ENCODE data around the gene KPNA1. TPM values are rescaled to one million over a fixed set of nuclear protein-coding genes. Genes with fewer than 3 reads are reported as not detected.

Gene KPNA1
- total RNA-seq, 1 experiment from 2014 or later: 58.8 TPM

DNA sequence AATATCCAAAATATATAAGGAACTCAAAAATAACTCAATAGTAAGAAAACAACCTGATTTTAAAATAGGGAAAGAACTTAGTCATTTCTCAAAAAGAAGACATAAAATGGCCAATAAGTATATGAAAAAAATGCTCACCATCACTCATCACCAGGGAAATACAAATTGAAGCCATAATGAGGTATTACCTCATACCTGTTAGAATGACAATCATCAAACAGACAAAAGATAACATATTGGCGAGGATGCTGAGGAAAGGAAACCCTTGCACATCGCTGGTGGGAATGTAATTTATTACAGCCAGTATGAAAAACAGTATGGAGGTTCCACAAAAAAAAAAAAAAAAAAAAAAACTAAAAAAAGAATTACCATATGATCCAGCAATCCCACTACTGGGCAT, 38.2 kb downstream of the KPNA1 start:
- Mint-ChIP-seq H3K27ac (no peak overlapping the region), H3K36me3 (no peaks in the 10 kb centered on the region), H3K4me3 (no peak overlapping the region), H3K9me3 (no peaks in the 10 kb centered on the region), H3K27me3 (ENCODE audit: low read depth) (no peaks in the 10 kb centered on the region), H3K4me1 (peaks cover 45% of the 10 kb centered on the region)
- DNase-seq (ENCODE audit: low spot score): no peak
- ATAC-seq: no peak
- ChIA-PET CTCF (no interaction called here), POLR2A (no interaction called here)
- TF ChIP-seq, protein P1, sequence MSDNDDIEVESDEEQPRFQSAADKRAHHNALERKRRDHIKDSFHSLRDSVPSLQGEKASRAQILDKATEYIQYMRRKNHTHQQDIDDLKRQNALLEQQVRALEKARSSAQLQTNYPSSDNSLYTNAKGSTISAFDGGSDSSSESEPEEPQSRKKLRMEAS (CRISPR knock-in tag; IDR thresholded peaks at IDR 0.05): no peak
- no peak for TF ChIP-seq CBFB (CRISPR knock-in tag; IDR thresholded peaks at IDR 0.05; ENCODE audit: low read depth)
- no peak for TF ChIP-seq ZNF263 (CRISPR knock-in tag; IDR thresholded peaks at IDR 0.05; ENCODE audit: low read depth)
- TF ChIP-seq TP53 (CRISPR knock-in tag; IDR thresholded peaks at IDR 0.05): no peak
- no peak for TF ChIP-seq ZNF396 (CRISPR knock-in tag; IDR thresholded peaks at IDR 0.05; ENCODE audit: borderline replicate concordance)
- TF ChIP-seq NFATC4 (CRISPR knock-in tag; IDR thresholded peaks at IDR 0.05): no peak
- TF ChIP-seq, protein P2, sequence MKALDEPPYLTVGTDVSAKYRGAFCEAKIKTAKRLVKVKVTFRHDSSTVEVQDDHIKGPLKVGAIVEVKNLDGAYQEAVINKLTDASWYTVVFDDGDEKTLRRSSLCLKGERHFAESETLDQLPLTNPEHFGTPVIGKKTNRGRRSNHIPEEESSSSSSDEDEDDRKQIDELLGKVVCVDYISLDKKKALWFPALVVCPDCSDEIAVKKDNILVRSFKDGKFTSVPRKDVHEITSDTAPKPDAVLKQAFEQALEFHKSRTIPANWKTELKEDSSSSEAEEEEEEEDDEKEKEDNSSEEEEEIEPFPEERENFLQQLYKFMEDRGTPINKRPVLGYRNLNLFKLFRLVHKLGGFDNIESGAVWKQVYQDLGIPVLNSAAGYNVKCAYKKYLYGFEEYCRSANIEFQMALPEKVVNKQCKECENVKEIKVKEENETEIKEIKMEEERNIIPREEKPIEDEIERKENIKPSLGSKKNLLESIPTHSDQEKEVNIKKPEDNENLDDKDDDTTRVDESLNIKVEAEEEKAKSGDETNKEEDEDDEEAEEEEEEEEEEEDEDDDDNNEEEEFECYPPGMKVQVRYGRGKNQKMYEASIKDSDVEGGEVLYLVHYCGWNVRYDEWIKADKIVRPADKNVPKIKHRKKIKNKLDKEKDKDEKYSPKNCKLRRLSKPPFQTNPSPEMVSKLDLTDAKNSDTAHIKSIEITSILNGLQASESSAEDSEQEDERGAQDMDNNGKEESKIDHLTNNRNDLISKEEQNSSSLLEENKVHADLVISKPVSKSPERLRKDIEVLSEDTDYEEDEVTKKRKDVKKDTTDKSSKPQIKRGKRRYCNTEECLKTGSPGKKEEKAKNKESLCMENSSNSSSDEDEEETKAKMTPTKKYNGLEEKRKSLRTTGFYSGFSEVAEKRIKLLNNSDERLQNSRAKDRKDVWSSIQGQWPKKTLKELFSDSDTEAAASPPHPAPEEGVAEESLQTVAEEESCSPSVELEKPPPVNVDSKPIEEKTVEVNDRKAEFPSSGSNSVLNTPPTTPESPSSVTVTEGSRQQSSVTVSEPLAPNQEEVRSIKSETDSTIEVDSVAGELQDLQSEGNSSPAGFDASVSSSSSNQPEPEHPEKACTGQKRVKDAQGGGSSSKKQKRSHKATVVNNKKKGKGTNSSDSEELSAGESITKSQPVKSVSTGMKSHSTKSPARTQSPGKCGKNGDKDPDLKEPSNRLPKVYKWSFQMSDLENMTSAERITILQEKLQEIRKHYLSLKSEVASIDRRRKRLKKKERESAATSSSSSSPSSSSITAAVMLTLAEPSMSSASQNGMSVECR (CRISPR knock-in tag; IDR thresholded peaks at IDR 0.05; ENCODE audit: borderline replicate concordance): no peak
- no peak for TF ChIP-seq ZNF219 (CRISPR knock-in tag; IDR thresholded peaks at IDR 0.05; ENCODE audit: borderline replicate concordance)
- TF ChIP-seq, protein P3, sequence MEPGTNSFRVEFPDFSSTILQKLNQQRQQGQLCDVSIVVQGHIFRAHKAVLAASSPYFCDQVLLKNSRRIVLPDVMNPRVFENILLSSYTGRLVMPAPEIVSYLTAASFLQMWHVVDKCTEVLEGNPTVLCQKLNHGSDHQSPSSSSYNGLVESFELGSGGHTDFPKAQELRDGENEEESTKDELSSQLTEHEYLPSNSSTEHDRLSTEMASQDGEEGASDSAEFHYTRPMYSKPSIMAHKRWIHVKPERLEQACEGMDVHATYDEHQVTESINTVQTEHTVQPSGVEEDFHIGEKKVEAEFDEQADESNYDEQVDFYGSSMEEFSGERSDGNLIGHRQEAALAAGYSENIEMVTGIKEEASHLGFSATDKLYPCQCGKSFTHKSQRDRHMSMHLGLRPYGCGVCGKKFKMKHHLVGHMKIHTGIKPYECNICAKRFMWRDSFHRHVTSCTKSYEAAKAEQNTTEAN (CRISPR knock-in tag; IDR thresholded peaks at IDR 0.05): no peak
- TF ChIP-seq, protein P4, sequence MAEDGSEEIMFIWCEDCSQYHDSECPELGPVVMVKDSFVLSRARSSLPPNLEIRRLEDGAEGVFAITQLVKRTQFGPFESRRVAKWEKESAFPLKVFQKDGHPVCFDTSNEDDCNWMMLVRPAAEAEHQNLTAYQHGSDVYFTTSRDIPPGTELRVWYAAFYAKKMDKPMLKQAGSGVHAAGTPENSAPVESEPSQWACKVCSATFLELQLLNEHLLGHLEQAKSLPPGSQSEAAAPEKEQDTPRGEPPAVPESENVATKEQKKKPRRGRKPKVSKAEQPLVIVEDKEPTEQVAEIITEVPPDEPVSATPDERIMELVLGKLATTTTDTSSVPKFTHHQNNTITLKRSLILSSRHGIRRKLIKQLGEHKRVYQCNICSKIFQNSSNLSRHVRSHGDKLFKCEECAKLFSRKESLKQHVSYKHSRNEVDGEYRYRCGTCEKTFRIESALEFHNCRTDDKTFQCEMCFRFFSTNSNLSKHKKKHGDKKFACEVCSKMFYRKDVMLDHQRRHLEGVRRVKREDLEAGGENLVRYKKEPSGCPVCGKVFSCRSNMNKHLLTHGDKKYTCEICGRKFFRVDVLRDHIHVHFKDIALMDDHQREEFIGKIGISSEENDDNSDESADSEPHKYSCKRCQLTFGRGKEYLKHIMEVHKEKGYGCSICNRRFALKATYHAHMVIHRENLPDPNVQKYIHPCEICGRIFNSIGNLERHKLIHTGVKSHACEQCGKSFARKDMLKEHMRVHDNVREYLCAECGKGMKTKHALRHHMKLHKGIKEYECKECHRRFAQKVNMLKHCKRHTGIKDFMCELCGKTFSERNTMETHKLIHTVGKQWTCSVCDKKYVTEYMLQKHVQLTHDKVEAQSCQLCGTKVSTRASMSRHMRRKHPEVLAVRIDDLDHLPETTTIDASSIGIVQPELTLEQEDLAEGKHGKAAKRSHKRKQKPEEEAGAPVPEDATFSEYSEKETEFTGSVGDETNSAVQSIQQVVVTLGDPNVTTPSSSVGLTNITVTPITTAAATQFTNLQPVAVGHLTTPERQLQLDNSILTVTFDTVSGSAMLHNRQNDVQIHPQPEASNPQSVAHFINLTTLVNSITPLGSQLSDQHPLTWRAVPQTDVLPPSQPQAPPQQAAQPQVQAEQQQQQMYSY (CRISPR knock-in tag; IDR thresholded peaks at IDR 0.05): no peak
- TF ChIP-seq ETV6 (CRISPR knock-in tag; IDR thresholded peaks at IDR 0.05): no peak
- TF ChIP-seq, protein P5, sequence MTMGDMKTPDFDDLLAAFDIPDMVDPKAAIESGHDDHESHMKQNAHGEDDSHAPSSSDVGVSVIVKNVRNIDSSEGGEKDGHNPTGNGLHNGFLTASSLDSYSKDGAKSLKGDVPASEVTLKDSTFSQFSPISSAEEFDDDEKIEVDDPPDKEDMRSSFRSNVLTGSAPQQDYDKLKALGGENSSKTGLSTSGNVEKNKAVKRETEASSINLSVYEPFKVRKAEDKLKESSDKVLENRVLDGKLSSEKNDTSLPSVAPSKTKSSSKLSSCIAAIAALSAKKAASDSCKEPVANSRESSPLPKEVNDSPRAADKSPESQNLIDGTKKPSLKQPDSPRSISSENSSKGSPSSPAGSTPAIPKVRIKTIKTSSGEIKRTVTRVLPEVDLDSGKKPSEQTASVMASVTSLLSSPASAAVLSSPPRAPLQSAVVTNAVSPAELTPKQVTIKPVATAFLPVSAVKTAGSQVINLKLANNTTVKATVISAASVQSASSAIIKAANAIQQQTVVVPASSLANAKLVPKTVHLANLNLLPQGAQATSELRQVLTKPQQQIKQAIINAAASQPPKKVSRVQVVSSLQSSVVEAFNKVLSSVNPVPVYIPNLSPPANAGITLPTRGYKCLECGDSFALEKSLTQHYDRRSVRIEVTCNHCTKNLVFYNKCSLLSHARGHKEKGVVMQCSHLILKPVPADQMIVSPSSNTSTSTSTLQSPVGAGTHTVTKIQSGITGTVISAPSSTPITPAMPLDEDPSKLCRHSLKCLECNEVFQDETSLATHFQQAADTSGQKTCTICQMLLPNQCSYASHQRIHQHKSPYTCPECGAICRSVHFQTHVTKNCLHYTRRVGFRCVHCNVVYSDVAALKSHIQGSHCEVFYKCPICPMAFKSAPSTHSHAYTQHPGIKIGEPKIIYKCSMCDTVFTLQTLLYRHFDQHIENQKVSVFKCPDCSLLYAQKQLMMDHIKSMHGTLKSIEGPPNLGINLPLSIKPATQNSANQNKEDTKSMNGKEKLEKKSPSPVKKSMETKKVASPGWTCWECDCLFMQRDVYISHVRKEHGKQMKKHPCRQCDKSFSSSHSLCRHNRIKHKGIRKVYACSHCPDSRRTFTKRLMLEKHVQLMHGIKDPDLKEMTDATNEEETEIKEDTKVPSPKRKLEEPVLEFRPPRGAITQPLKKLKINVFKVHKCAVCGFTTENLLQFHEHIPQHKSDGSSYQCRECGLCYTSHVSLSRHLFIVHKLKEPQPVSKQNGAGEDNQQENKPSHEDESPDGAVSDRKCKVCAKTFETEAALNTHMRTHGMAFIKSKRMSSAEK (CRISPR knock-in tag; IDR thresholded peaks at IDR 0.05; ENCODE audit: borderline replicate concordance): no peak
- no peak for TF ChIP-seq NFE2L1 (CRISPR knock-in tag; IDR thresholded peaks at IDR 0.05)
- TF ChIP-seq, protein P6, sequence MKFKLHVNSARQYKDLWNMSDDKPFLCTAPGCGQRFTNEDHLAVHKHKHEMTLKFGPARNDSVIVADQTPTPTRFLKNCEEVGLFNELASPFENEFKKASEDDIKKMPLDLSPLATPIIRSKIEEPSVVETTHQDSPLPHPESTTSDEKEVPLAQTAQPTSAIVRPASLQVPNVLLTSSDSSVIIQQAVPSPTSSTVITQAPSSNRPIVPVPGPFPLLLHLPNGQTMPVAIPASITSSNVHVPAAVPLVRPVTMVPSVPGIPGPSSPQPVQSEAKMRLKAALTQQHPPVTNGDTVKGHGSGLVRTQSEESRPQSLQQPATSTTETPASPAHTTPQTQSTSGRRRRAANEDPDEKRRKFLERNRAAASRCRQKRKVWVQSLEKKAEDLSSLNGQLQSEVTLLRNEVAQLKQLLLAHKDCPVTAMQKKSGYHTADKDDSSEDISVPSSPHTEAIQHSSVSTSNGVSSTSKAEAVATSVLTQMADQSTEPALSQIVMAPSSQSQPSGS (CRISPR knock-in tag; IDR thresholded peaks at IDR 0.05; ENCODE audit: borderline replicate concordance, low read depth): no peak
- no peak for TF ChIP-seq FOXP1 (CRISPR knock-in tag; IDR thresholded peaks at IDR 0.05; ENCODE audit: borderline replicate concordance)
- TF ChIP-seq, protein P7, sequence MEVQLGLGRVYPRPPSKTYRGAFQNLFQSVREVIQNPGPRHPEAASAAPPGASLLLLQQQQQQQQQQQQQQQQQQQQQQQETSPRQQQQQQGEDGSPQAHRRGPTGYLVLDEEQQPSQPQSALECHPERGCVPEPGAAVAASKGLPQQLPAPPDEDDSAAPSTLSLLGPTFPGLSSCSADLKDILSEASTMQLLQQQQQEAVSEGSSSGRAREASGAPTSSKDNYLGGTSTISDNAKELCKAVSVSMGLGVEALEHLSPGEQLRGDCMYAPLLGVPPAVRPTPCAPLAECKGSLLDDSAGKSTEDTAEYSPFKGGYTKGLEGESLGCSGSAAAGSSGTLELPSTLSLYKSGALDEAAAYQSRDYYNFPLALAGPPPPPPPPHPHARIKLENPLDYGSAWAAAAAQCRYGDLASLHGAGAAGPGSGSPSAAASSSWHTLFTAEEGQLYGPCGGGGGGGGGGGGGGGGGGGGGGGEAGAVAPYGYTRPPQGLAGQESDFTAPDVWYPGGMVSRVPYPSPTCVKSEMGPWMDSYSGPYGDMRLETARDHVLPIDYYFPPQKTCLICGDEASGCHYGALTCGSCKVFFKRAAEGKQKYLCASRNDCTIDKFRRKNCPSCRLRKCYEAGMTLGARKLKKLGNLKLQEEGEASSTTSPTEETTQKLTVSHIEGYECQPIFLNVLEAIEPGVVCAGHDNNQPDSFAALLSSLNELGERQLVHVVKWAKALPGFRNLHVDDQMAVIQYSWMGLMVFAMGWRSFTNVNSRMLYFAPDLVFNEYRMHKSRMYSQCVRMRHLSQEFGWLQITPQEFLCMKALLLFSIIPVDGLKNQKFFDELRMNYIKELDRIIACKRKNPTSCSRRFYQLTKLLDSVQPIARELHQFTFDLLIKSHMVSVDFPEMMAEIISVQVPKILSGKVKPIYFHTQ (CRISPR knock-in tag; IDR thresholded peaks at IDR 0.05): no peak
- TF ChIP-seq GRHL2 (CRISPR knock-in tag; IDR thresholded peaks at IDR 0.05; ENCODE audit: insufficient replicate concordance, severe bottlenecking): no peak
- TF ChIP-seq, protein P8, sequence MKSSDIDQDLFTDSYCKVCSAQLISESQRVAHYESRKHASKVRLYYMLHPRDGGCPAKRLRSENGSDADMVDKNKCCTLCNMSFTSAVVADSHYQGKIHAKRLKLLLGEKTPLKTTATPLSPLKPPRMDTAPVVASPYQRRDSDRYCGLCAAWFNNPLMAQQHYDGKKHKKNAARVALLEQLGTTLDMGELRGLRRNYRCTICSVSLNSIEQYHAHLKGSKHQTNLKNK (CRISPR knock-in tag; IDR thresholded peaks at IDR 0.05): no peak

Data from WTC11 (cell line).